22Rv1 (cell line): ENCODE measurements around the gene IGF2R.

Experiments used
- H3K27ac ChIP-seq: fragments of 450-650 bp; 2 replicates; pipeline ENCODE4 v1.5.1; 2017
- CTCF ChIP-seq: fragments of 450-650 bp; IDR thresholded peaks from 2 replicates; pipeline ENCODE4 v1.5.1; 2017; ENCODE audit warnings: mild to moderate bottlenecking
- ZFX ChIP-seq: fragments of 450-650 bp; IDR thresholded peaks from 2 replicates; pipeline ENCODE4 v1.6.1; 2017; ENCODE audit warnings: antibody characterized with exemption, borderline replicate concordance

The IGF2R gene

GRCh38 chr6:160127270-160128124, 158.6 kb downstream of the IGF2R start:
- TF ChIP-seq ZFX (no peak), CTCF (no peak)
- H3K27ac ChIP-seq = no peak overlapping the region

- H3K27ac ChIP-seq = no peak overlapping the region
- no peak for TF ChIP-seq ZFX
- TF ChIP-seq CTCF = no peak
Observed at GRCh38 chr6:160128125-160128683, 159.3 kb downstream of the IGF2R start.

- H3K27ac ChIP-seq = no peak overlapping the region
- TF ChIP-seq ZFX (no peak), CTCF (no peak)
Observed at GRCh38 chr6:160128879-160129516, 160.1 kb downstream of the IGF2R start.

- H3K27ac ChIP-seq = no peak overlapping the region
- no peak for TF ChIP-seq ZFX
- no peak for TF ChIP-seq CTCF
Observed at GRCh38 chr6:160129881-160130615, 161.2 kb downstream of the IGF2R start.

GRCh38 chr6:160130729-160131484, 162.0 kb downstream of the IGF2R start:
- no peak for TF ChIP-seq CTCF
- no peak for TF ChIP-seq ZFX
- no peak overlapping the region for H3K27ac ChIP-seq

GRCh38 chr6:160131636-160132296, 162.9 kb downstream of the IGF2R start:
- TF ChIP-seq ZFX (no peak), CTCF (no peak)
- H3K27ac ChIP-seq = no peak overlapping the region
